ENCODE measurements around the gene G2E3.
"Not testable (repeated sequence)": the region's sequence is repeated elsewhere in the genome, so short reads cannot be mapped to it uniquely, and the experiment has no call there.

Gene G2E3

GRCh38 chr14:30603402-30603801 is 44.4 kb downstream of the G2E3 start:
- no peak for DNase-seq (ENCODE audit: low spot score)

GRCh38 chr14:30604696-30605095 is 45.7 kb downstream of the G2E3 start:
- not testable (repeated sequence) for DNase-seq (ENCODE audit: low spot score)

GRCh38 chr14:30607156-30607780 is 48.3 kb downstream of the G2E3 start:
- no peak for DNase-seq (ENCODE audit: low spot score)

GRCh38 chr14:30608533-30609006 is 49.6 kb downstream of the G2E3 start:
- no peak for DNase-seq (ENCODE audit: low spot score)

- DNase-seq (ENCODE audit: low spot score): no peak
Observed at GRCh38 chr14:30610787-30611343, 51.9 kb downstream of the G2E3 start.

GRCh38 chr14:30614155-30614554 is 55.2 kb downstream of the G2E3 start:
- no peak for DNase-seq (ENCODE audit: low spot score)

GRCh38 chr14:30620178-30620577 is 61.2 kb downstream of the G2E3 start:
- peak; percentile 10 for DNase-seq (ENCODE audit: low spot score)

- no peak for DNase-seq (ENCODE audit: low spot score)
Observed at GRCh38 chr14:30621354-30621939, 62.5 kb downstream of the G2E3 start.

- DNase-seq (ENCODE audit: low spot score): peak; percentile 91
Observed at GRCh38 chr14:30621940-30622830, 63.2 kb downstream of the G2E3 start, which contains the start of gene SCFD1. SCFD1 (plus strand) TSS chr14:30622319; CDS start chr14:30622339, 20 bp downstream.

- no peak for DNase-seq (ENCODE audit: low spot score)
Observed at GRCh38 chr14:30623412-30624131, 64.6 kb downstream of the G2E3 start.

GRCh38 chr14:30624132-30624423 is 65.1 kb downstream of the G2E3 start:
- DNase-seq (ENCODE audit: low spot score): no peak

GRCh38 chr14:30625533-30625932 is 66.6 kb downstream of the G2E3 start:
- DNase-seq (ENCODE audit: low spot score): no peak

- DNase-seq (ENCODE audit: low spot score): not testable (repeated sequence)
Observed at GRCh38 chr14:30629432-30629831, 70.5 kb downstream of the G2E3 start.

GRCh38 chr14:30630248-30630647 is 71.3 kb downstream of the G2E3 start:
- DNase-seq (ENCODE audit: low spot score): no peak

GRCh38 chr14:30632730-30633129 is 73.8 kb downstream of the G2E3 start:
- no peak for DNase-seq (ENCODE audit: low spot score)

- no peak for DNase-seq (ENCODE audit: low spot score)
Observed at GRCh38 chr14:30638926-30639325, 80.0 kb downstream of the G2E3 start.

GRCh38 chr14:30641207-30641606 is 82.2 kb downstream of the G2E3 start:
- no peak for DNase-seq (ENCODE audit: low spot score)

GRCh38 chr14:30644462-30644861 is 85.5 kb downstream of the G2E3 start:
- DNase-seq (ENCODE audit: low spot score): not testable (repeated sequence)

- DNase-seq (ENCODE audit: low spot score): no peak
Observed at GRCh38 chr14:30645600-30645999, 86.6 kb downstream of the G2E3 start.

- DNase-seq (ENCODE audit: low spot score): no peak
Observed at GRCh38 chr14:30648471-30648870, 89.5 kb downstream of the G2E3 start.

- DNase-seq (ENCODE audit: low spot score): no peak
Observed at GRCh38 chr14:30651937-30652336, 93.0 kb downstream of the G2E3 start.

GRCh38 chr14:30655124-30655523 is 96.2 kb downstream of the G2E3 start:
- DNase-seq (ENCODE audit: low spot score): no peak

Measured in SW480 (cell line).